Tibial nerve (tissue), 4 donors: ENCODE results near the gene TMEM63A. TPM values are rescaled to one million over a fixed set of nuclear protein-coding genes. Genes with fewer than 3 reads are reported as not detected.
"Not testable (repeated sequence)": the region's sequence is repeated elsewhere in the genome, so short reads cannot be mapped to it uniquely, and the experiment has no call there.

ENCODE experiments used
- DNase-seq, 2 donors: peaks; one replicate each; pipeline ENCODE4 v3.0.0-alpha.2; 2019; ENCODE audit warnings: low spot score in 2 of 2
- H3K27ac ChIP-seq, 4 donors: fragments of 200-600 bp; sonication (generic) in 3 of 4; one replicate each; pipeline ENCODE4 v1.5.1; 2017 to 2019; ENCODE audit warnings: mild to moderate bottlenecking in 1 of 4
- H3K27me3 ChIP-seq, 2 donors: fragments of 200-600 bp; sonication (generic) in 1 of 2; one replicate each; pipeline versions ENCODE4 v1.5.1 to v1.6.0; 2017 to 2019
- H3K36me3 ChIP-seq, 3 donors: fragments of 200-600 bp; sonication (generic); one replicate each; pipeline ENCODE4 v1.5.1; 2018 to 2019
- H3K4me1 ChIP-seq, 4 donors: fragments of 200-600 bp; sonication (generic) in 3 of 4; one replicate each; pipeline ENCODE4 v1.5.1; 2017 to 2019
- H3K4me3 ChIP-seq, 4 donors: fragments of 200-600 bp; sonication (generic) in 3 of 4; one replicate each; pipeline ENCODE4 v1.5.1; 2017 to 2019; ENCODE audit warnings: mild to moderate bottlenecking in 1 of 4, moderate library complexity in 1 of 4
- H3K9me3 ChIP-seq, 4 donors: fragments of 200-600 bp; sonication (generic) in 3 of 4; one replicate each; pipeline ENCODE4 v1.5.1; 2017 to 2019
- CTCF ChIP-seq, 5 experiments: fragments of 200-600 bp in 3 of 5; fragments of 450-650 bp in 2 of 5; sonication (generic) in 3 of 5; IDR thresholded peaks; one replicate each; pipeline ENCODE4 v1.5.1; 2016 to 2019; ENCODE audit warnings: antibody characterized with exemption in 5 of 5, mild to moderate bottlenecking in 3 of 5, moderate library complexity in 2 of 5
- EP300 ChIP-seq, 2 donors: sonication (generic); formaldehyde crosslinking; IDR thresholded peaks; one replicate each; pipeline ENCODE4 v1.6.1; 2017; ENCODE audit warnings: antibody characterized with exemption in 2 of 2, mild to moderate bottlenecking in 1 of 2
- POLR2A ChIP-seq, 2 donors: fragments of 450-650 bp; IDR thresholded peaks; one replicate each; pipeline ENCODE4 v1.6.1; 2017; ENCODE audit warnings: antibody characterized with exemption in 2 of 2, mild to moderate bottlenecking in 2 of 2, moderate library complexity in 2 of 2
- WGBS, 2 donors: methylation state at CpG; one replicate each; pipeline ENCODE4 v1.1.5; 2018; 5-methylcytosine and 5-hydroxymethylcytosine counted together
- total RNA-seq, 4 donors: library from RNA; depleted of rRNA; stranded (reverse); fragments of >200 nt; gene quantifications; one replicate each; pipeline ENCODE4 v1.1.0, GENCODE V29; 2016

The TMEM63A gene
- total RNA-seq, 4 donors from 2014 or later, result 63.2 to 91.5 (median 66.7) TPM

GRCh38 chr1:225888289-225888897 is 6.2 kb upstream of the TMEM63A start:
- no peak for DNase-seq
- Histone ChIP-seq H3K4me3 (no peak overlapping the region), H3K9me3 (no peaks in the 10 kb centered on the region), H3K36me3 (no peaks in the 10 kb centered on the region), H3K27me3 (peaks cover 0 to 11% of the 10 kb centered on the region in 2 donors), H3K27ac (no peak overlapping the region), H3K4me1 (peaks cover 0 to 5% (median 0%) of the 10 kb centered on the region in 4 donors)
- WGBS, 2 donors, result 78 to 84% methylated on average over 14 to 17 of the region's 18 CpGs
- TF ChIP-seq CTCF (IDR thresholded peaks at IDR 0.05) (no peak), EP300 (IDR thresholded peaks at IDR 0.05) (no peak), POLR2A (IDR thresholded peaks at IDR 0.05) (no peak)

- peaks cover 0 to 11% of the 10 kb centered on the region in 2 donors for H3K27me3 ChIP-seq
- H3K4me3 ChIP-seq, H3K4me1 ChIP-seq, H3K36me3 ChIP-seq, DNase-seq, H3K9me3 ChIP-seq, H3K27ac ChIP-seq: not testable (repeated sequence)
- WGBS, 2 donors, result 19 to 33% methylated on average over 6 to 17 of the region's 56 CpGs
Measured at GRCh38 chr1:225887554-225888288, 5.5 kb upstream of the TMEM63A start.

GRCh38 chr1:225887030-225887314 is 4.8 kb upstream of the TMEM63A start:
- H3K4me3 ChIP-seq, result no peak overlapping the region
- no peak for TF ChIP-seq POLR2A (IDR thresholded peaks at IDR 0.05)
- no peak for TF ChIP-seq EP300 (IDR thresholded peaks at IDR 0.05)
- no peak for TF ChIP-seq CTCF (IDR thresholded peaks at IDR 0.05)
- H3K36me3 ChIP-seq, result no peaks in the 10 kb centered on the region
- H3K9me3 ChIP-seq, result no peaks in the 10 kb centered on the region
- peaks cover 0 to 11% of the 10 kb centered on the region in 2 donors for H3K27me3 ChIP-seq
- no peak for DNase-seq
- WGBS, 2 donors, result 74 to 75% methylated on average over 7 of the region's 7 CpGs
- peaks cover 0 to 9% (median 0%) of the 10 kb centered on the region in 4 donors for H3K4me1 ChIP-seq
- H3K27ac ChIP-seq, result no peak overlapping the region

- Histone ChIP-seq H3K9me3 (no peaks in the 10 kb centered on the region), H3K27ac (no peak overlapping the region), H3K27me3 (peaks cover 0 to 11% of the 10 kb centered on the region in 2 donors), H3K36me3 (no peaks in the 10 kb centered on the region), H3K4me1 (peaks cover 0 to 12% (median under 1%) of the 10 kb centered on the region in 4 donors), H3K4me3 (no peak overlapping the region)
- 88 to 91% methylated on average over 19 of the region's 19 CpGs for WGBS, 2 donors
- TF ChIP-seq EP300 (IDR thresholded peaks at IDR 0.05), result no peak
- no peak for TF ChIP-seq POLR2A (IDR thresholded peaks at IDR 0.05)
- TF ChIP-seq CTCF (IDR thresholded peaks at IDR 0.05), result no peak
- DNase-seq, result no peak
Measured at GRCh38 chr1:225886159-225887029, 4.2 kb upstream of the TMEM63A start.

- Histone ChIP-seq H3K36me3 (no peaks in the 10 kb centered on the region), H3K9me3 (no peaks in the 10 kb centered on the region), H3K27ac (no peak overlapping the region), H3K4me1 (peaks cover 0 to 22% (median 6%) of the 10 kb centered on the region in 4 donors), H3K27me3 (peaks cover 0 to 11% of the 10 kb centered on the region in 2 donors), H3K4me3 (no peak overlapping the region)
- TF ChIP-seq CTCF (IDR thresholded peaks at IDR 0.05) (no peak), POLR2A (IDR thresholded peaks at IDR 0.05) (no peak), EP300 (IDR thresholded peaks at IDR 0.05) (no peak)
- DNase-seq, result no peak
- 88 to 89% methylated on average over 6 of the region's 6 CpGs for WGBS, 2 donors
Measured at GRCh38 chr1:225885336-225885735, 3.2 kb upstream of the TMEM63A start.
